ENCODE measurements around the gene KLHL21.

Gene KLHL21

GRCh38 chr1:6624710-6625583 is 22.3 kb upstream of the KLHL21 start, which contains the start of gene THAP3:
THAP3 (plus strand) TSS chr1:6624868; CDS start chr1:6625219, 351 bp downstream.
- Histone ChIP-seq H3K4me3 (ENCODE audit: low read depth, low read length) (peak within 1 kb of the TSS; percentile 90), H3K79me2 (ENCODE audit: control insufficient read depth, insufficient read depth, low read length, unreplicated experiment) (peaks cover 29% of the 10 kb centered on the region), H3K27ac (ENCODE audit: low read depth, low read length) (peak within 1 kb of the TSS; percentile 72), H3K27me3 (ENCODE audit: insufficient read depth, low read length) (no peaks in the 10 kb centered on the region), H3K4me1 (ENCODE audit: control insufficient read depth, insufficient read depth, low read length, unreplicated experiment) (peaks cover 7% of the 10 kb centered on the region), H2AFZ (ENCODE audit: low read length, unreplicated experiment) (no peak within 1 kb of the TSS), H3K36me3 (ENCODE audit: insufficient read depth, low read length) (peaks cover 11% of the 10 kb centered on the region; the same call in 1 of the 2 replicates)

GRCh38 chr1:6623269-6623965 is 20.7 kb upstream of the KLHL21 start:
- no peak overlapping the region for H3K4me3 ChIP-seq (ENCODE audit: low read depth, low read length)
- no peak overlapping the region; the same call in 1 of the 2 replicates for H3K27ac ChIP-seq (ENCODE audit: low read depth, low read length)
- peaks cover 34% of the 10 kb centered on the region for H3K79me2 ChIP-seq (ENCODE audit: control insufficient read depth, insufficient read depth, low read length, unreplicated experiment)
- peaks cover 5% of the 10 kb centered on the region; the same call in 1 of the 2 replicates for H3K36me3 ChIP-seq (ENCODE audit: insufficient read depth, low read length)
- no peaks in the 10 kb centered on the region for H3K27me3 ChIP-seq (ENCODE audit: insufficient read depth, low read length)
- H3K4me1 ChIP-seq (ENCODE audit: control insufficient read depth, insufficient read depth, low read length, unreplicated experiment), result peaks cover 7% of the 10 kb centered on the region
- no peak overlapping the region for H2AFZ ChIP-seq (ENCODE audit: low read length, unreplicated experiment)

GRCh38 chr1:6622396-6623152 is 19.9 kb upstream of the KLHL21 start:
- H3K4me3 ChIP-seq (ENCODE audit: low read depth, low read length), result no peak overlapping the region
- H2AFZ ChIP-seq (ENCODE audit: low read length, unreplicated experiment), result no peak overlapping the region
- peaks cover 5% of the 10 kb centered on the region; the same call in 1 of the 2 replicates for H3K36me3 ChIP-seq (ENCODE audit: insufficient read depth, low read length)
- peaks cover 33% of the 10 kb centered on the region for H3K79me2 ChIP-seq (ENCODE audit: control insufficient read depth, insufficient read depth, low read length, unreplicated experiment)
- H3K27me3 ChIP-seq (ENCODE audit: insufficient read depth, low read length), result no peaks in the 10 kb centered on the region
- H3K27ac ChIP-seq (ENCODE audit: low read depth, low read length), result no peak overlapping the region
- peaks cover 7% of the 10 kb centered on the region for H3K4me1 ChIP-seq (ENCODE audit: control insufficient read depth, insufficient read depth, low read length, unreplicated experiment)

GRCh38 chr1:6621429-6622391 is 19.0 kb upstream of the KLHL21 start:
- H3K36me3 ChIP-seq (ENCODE audit: insufficient read depth, low read length), result peaks cover 5% of the 10 kb centered on the region; the same call in 1 of the 2 replicates
- H3K27me3 ChIP-seq (ENCODE audit: insufficient read depth, low read length), result no peaks in the 10 kb centered on the region
- no peak overlapping the region for H3K27ac ChIP-seq (ENCODE audit: low read depth, low read length)
- no peak overlapping the region for H2AFZ ChIP-seq (ENCODE audit: low read length, unreplicated experiment)
- H3K4me3 ChIP-seq (ENCODE audit: low read depth, low read length), result no peak overlapping the region
- peaks cover 33% of the 10 kb centered on the region for H3K79me2 ChIP-seq (ENCODE audit: control insufficient read depth, insufficient read depth, low read length, unreplicated experiment)
- peaks cover 9% of the 10 kb centered on the region for H3K4me1 ChIP-seq (ENCODE audit: control insufficient read depth, insufficient read depth, low read length, unreplicated experiment)

- Histone ChIP-seq H3K4me1 (ENCODE audit: control insufficient read depth, insufficient read depth, low read length, unreplicated experiment) (peaks cover 5% of the 10 kb centered on the region), H3K27me3 (ENCODE audit: insufficient read depth, low read length) (no peaks in the 10 kb centered on the region), H3K79me2 (ENCODE audit: control insufficient read depth, insufficient read depth, low read length, unreplicated experiment) (peaks cover 44% of the 10 kb centered on the region), H2AFZ (ENCODE audit: low read length, unreplicated experiment) (no peak overlapping the region), H3K27ac (ENCODE audit: low read depth, low read length) (no peak overlapping the region), H3K4me3 (ENCODE audit: low read depth, low read length) (no peak overlapping the region), H3K36me3 (ENCODE audit: insufficient read depth, low read length) (0 out of 2 replicates have a peak, but pooled peaks cover 3% of the 10 kb centered on the region)
These were observed 16.4 kb upstream of the KLHL21 start for GRCh38 chr1:6619045-6619444.

- H3K79me2 ChIP-seq (ENCODE audit: control insufficient read depth, insufficient read depth, low read length, unreplicated experiment), result peaks cover 57% of the 10 kb centered on the region
- peak overlapping the region; percentile 99 for H3K4me3 ChIP-seq (ENCODE audit: low read depth, low read length)
- H3K36me3 ChIP-seq (ENCODE audit: insufficient read depth, low read length), result no peaks in the 10 kb centered on the region
- H3K27ac ChIP-seq (ENCODE audit: low read depth, low read length), result 0 out of 2 replicates have a peak overlapping the region, but pooled peaks have one; percentile 4
- no peak overlapping the region for H2AFZ ChIP-seq (ENCODE audit: low read length, unreplicated experiment)
- H3K27me3 ChIP-seq (ENCODE audit: insufficient read depth, low read length), result no peaks in the 10 kb centered on the region
- H3K4me1 ChIP-seq (ENCODE audit: control insufficient read depth, insufficient read depth, low read length, unreplicated experiment), result peaks cover 3% of the 10 kb centered on the region
These were observed 12.5 kb upstream of the KLHL21 start for GRCh38 chr1:6614929-6615785.

GRCh38 chr1:6614019-6614928 is 11.6 kb upstream of the KLHL21 start:
- Histone ChIP-seq H3K4me3 (ENCODE audit: low read depth, low read length) (peak overlapping the region; percentile 99), H3K27ac (ENCODE audit: low read depth, low read length) (peak overlapping the region; percentile 42; the same call in 1 of the 2 replicates), H2AFZ (ENCODE audit: low read length, unreplicated experiment) (peak overlapping the region; percentile 61), H3K27me3 (ENCODE audit: insufficient read depth, low read length) (no peaks in the 10 kb centered on the region), H3K4me1 (ENCODE audit: control insufficient read depth, insufficient read depth, low read length, unreplicated experiment) (peaks cover 3% of the 10 kb centered on the region), H3K36me3 (ENCODE audit: insufficient read depth, low read length) (no peaks in the 10 kb centered on the region), H3K79me2 (ENCODE audit: control insufficient read depth, insufficient read depth, low read length, unreplicated experiment) (peaks cover 52% of the 10 kb centered on the region)

- Histone ChIP-seq H3K27ac (ENCODE audit: low read depth, low read length) (peak within 1 kb of the TSS; percentile 59), H3K36me3 (ENCODE audit: insufficient read depth, low read length) (no peaks in the 10 kb centered on the region), H3K4me3 (ENCODE audit: low read depth, low read length) (peak within 1 kb of the TSS; percentile 99), H2AFZ (ENCODE audit: low read length, unreplicated experiment) (peak within 1 kb of the TSS; percentile 67), H3K4me1 (ENCODE audit: control insufficient read depth, insufficient read depth, low read length, unreplicated experiment) (peaks cover 3% of the 10 kb centered on the region), H3K79me2 (ENCODE audit: control insufficient read depth, insufficient read depth, low read length, unreplicated experiment) (peaks cover 51% of the 10 kb centered on the region), H3K27me3 (ENCODE audit: insufficient read depth, low read length) (no peaks in the 10 kb centered on the region)
These were observed 10.8 kb upstream of the KLHL21 start, which contains the start of gene PHF13 for GRCh38 chr1:6613361-6614018. PHF13 (plus strand) TSS chr1:6613731; CDS start chr1:6614067, 336 bp downstream.
